Measurements from ENCODE around the gene FAM47E. TPM values are rescaled to one million over a fixed set of nuclear protein-coding genes. Genes with fewer than 3 reads are reported as not detected.

Gene FAM47E
- total and polyA plus RNA-seq, 2 of the 13 experiments (the other 11 are each of a cell fraction or from before 2014, with no cell fraction given), result 0.33 to 0.66 TPM

DNA sequence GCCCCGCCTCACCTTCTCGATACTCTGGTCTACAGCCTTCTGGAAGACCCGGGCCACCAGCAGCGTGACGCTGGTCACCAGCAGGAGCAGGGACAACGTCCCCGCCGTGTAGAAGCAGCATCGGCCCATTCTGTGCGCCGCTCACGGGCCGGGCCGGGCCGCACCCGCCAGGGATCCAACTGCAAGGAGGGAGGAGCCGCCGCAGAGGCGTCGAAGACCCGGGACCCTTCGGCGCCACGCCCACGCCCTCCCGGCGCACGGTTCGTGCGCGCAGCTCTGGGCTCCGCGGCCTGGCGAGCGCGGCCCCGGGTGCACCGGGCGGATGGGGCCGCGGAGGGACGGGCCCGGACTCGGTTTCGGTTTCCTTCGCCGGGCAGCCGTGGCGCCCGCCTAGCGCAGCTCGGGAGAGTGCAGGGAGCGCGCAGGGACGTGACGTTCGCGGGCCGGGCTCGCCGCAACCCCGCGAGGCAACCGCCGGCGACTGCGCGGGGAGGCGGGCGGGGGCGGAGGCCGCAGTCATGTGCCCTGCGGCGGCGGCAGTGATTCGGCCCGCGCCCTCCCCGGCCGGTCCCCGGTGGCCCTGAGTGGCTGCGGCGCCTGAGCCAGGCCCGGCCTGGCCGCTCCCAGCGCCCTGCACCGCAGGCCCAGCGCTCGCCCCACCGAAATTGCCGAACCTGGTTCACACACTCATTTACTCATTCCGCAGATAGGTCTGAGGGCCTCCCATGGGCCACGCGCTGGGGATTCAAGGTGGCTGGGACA lies 37.9 kb upstream of the FAM47E start, which contains the start of gene SCARB2 (continued):
- TF ChIP-seq EHMT2 (IDR thresholded peaks at IDR 0.05; ENCODE audit: borderline replicate concordance, low read depth, low read length) (no peak), KMT2A (CRISPR knock-in tag; IDR thresholded peaks at IDR 0.05) (no peak; the same call in 1 of the 2 replicates), REL (CRISPR knock-in tag; conservative IDR thresholded peaks at IDR 0.05) (0 out of 2 replicates have a peak, but pooled peaks have one; percentile 36), ZNF766 (CRISPR knock-in tag; IDR thresholded peaks at IDR 0.05; ENCODE audit: borderline replicate concordance) (peak; percentile 52; the same call in 1 of the 2 replicates), TEAD3 (CRISPR knock-in tag; optimal IDR thresholded peaks at IDR 0.05; ENCODE audit: borderline replicate concordance) (no peak), IKZF1 (IDR thresholded peaks at IDR 0.05) (no peak), RORA (CRISPR knock-in tag; IDR thresholded peaks at IDR 0.05) (no peak), HNF4G (IDR thresholded peaks at IDR 0.05; ENCODE audit: borderline replicate concordance, low read depth, low read length) (no peak), HNF4G (CRISPR knock-in tag; IDR thresholded peaks at IDR 0.05; ENCODE audit: borderline replicate concordance, low read depth) (no peak), KLF13 (CRISPR knock-in tag; IDR thresholded peaks at IDR 0.05) (no peak), ZNF788 (CRISPR knock-in tag; IDR thresholded peaks at IDR 0.05; ENCODE audit: borderline replicate concordance) (no peak), HNRNPL (IDR thresholded peaks at IDR 0.05; ENCODE audit: low read depth, low read length) (no peak), ELF4 (CRISPR knock-in tag; IDR thresholded peaks at IDR 0.05; ENCODE audit: borderline replicate concordance) (no peak), ZNF674 (CRISPR knock-in tag; IDR thresholded peaks at IDR 0.05; ENCODE audit: low read depth) (no peak), ZNF775 (CRISPR knock-in tag; IDR thresholded peaks at IDR 0.05; ENCODE audit: borderline replicate concordance) (no peak), ZNF121 (CRISPR knock-in tag; IDR thresholded peaks at IDR 0.05) (peak; percentile 34; the same call in 1 of the 2 replicates), ZNF367 (CRISPR knock-in tag; IDR thresholded peaks at IDR 0.05; ENCODE audit: borderline replicate concordance) (no peak), ZNF235 (CRISPR knock-in tag; IDR thresholded peaks at IDR 0.05; ENCODE audit: borderline replicate concordance) (no peak; the same call in 1 of the 2 replicates), ZNF737 (CRISPR knock-in tag; IDR thresholded peaks at IDR 0.05; ENCODE audit: borderline replicate concordance) (no peak), SCMH1 (CRISPR knock-in tag; IDR thresholded peaks at IDR 0.05; ENCODE audit: borderline replicate concordance) (no peak)
- TF ChIP-seq, protein P1, sequence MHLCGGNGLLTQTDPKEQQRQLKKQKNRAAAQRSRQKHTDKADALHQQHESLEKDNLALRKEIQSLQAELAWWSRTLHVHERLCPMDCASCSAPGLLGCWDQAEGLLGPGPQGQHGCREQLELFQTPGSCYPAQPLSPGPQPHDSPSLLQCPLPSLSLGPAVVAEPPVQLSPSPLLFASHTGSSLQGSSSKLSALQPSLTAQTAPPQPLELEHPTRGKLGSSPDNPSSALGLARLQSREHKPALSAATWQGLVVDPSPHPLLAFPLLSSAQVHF (CRISPR knock-in tag; IDR thresholded peaks at IDR 0.05), result no peak
- TF ChIP-seq, protein P2, sequence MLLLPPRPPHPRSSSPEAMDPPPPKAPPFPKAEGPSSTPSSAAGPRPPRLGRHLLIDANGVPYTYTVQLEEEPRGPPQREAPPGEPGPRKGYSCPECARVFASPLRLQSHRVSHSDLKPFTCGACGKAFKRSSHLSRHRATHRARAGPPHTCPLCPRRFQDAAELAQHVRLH (CRISPR knock-in tag; IDR thresholded peaks at IDR 0.05; ENCODE audit: borderline replicate concordance, low read depth), result no peak; the same call in none of the 2 replicates
- TF ChIP-seq, protein P3, sequence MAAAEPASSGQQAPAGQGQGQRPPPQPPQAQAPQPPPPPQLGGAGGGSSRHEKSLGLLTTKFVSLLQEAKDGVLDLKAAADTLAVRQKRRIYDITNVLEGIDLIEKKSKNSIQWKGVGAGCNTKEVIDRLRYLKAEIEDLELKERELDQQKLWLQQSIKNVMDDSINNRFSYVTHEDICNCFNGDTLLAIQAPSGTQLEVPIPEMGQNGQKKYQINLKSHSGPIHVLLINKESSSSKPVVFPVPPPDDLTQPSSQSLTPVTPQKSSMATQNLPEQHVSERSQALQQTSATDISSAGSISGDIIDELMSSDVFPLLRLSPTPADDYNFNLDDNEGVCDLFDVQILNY (CRISPR knock-in tag; conservative IDR thresholded peaks at IDR 0.05), result no peak
- TF ChIP-seq, protein P4, sequence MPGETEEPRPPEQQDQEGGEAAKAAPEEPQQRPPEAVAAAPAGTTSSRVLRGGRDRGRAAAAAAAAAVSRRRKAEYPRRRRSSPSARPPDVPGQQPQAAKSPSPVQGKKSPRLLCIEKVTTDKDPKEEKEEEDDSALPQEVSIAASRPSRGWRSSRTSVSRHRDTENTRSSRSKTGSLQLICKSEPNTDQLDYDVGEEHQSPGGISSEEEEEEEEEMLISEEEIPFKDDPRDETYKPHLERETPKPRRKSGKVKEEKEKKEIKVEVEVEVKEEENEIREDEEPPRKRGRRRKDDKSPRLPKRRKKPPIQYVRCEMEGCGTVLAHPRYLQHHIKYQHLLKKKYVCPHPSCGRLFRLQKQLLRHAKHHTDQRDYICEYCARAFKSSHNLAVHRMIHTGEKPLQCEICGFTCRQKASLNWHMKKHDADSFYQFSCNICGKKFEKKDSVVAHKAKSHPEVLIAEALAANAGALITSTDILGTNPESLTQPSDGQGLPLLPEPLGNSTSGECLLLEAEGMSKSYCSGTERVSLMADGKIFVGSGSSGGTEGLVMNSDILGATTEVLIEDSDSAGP (CRISPR knock-in tag; IDR thresholded peaks at IDR 0.05; ENCODE audit: borderline replicate concordance), result peak; percentile 85
- TF ChIP-seq, protein P5, sequence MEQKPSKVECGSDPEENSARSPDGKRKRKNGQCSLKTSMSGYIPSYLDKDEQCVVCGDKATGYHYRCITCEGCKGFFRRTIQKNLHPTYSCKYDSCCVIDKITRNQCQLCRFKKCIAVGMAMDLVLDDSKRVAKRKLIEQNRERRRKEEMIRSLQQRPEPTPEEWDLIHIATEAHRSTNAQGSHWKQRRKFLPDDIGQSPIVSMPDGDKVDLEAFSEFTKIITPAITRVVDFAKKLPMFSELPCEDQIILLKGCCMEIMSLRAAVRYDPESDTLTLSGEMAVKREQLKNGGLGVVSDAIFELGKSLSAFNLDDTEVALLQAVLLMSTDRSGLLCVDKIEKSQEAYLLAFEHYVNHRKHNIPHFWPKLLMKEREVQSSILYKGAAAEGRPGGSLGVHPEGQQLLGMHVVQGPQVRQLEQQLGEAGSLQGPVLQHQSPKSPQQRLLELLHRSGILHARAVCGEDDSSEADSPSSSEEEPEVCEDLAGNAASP (CRISPR knock-in tag; IDR thresholded peaks at IDR 0.05; ENCODE audit: borderline replicate concordance), result no peak
